ENCODE measurements around the gene SFMBT1. TPM values are rescaled to one million over a fixed set of nuclear protein-coding genes. Genes with fewer than 3 reads are reported as not detected.

Gene SFMBT1
- total and polyA plus RNA-seq, 9 of the 15 experiments (the other 6 are each of a cell fraction or from before 2014, with no cell fraction given) = 0.76 to 6.6 (median 3.6) TPM

DNA sequence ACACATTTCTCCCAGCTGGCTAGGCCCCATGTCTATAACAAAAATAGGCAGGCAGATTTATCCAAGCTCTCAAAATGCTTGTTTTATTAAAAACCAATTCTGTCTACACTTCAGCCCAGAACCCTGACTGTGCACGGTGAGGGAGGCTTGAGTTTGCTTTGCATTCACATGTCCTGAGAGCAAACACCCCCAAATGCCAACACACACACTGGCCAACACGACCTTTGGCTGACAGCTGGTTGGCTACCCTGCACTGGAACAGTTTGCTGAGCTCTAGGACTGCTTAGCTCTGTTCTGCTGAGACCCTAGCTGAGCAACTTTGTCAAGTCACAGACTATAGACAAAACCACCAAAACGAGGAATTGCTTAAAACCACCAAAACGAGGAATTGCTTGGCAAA lies 152.2 kb downstream of the SFMBT1 start:
- FAIRE-seq (no peak), ATAC-seq (no peak), DNase-seq (ENCODE audit: extremely low read depth in 1 of 4, low spot score in 3 of 4) (no peak)
- 36% methylated on average over 4 of the region's 4 CpGs for WGBS (ENCODE audit: insufficient coverage, low coverage, missing lambda C conversion rate)
- ChIA-PET CTCF (ENCODE audit: low intra/inter-chr PET ratio) (no interaction called here), POLR2A (interaction anchor here (1.0 to 2.5 kb wide), 3 partner anchors 12 to 20 kb away, joined by 4 to 11 read pairs (median 4); no protein-coding TSS in a partner anchor)
- no peak overlapping the region for H3K4me3 ChIP-seq
- H3K4me2 ChIP-seq (ENCODE audit: insufficient read depth, low read length) = no peak overlapping the region
- H3K27ac ChIP-seq (ENCODE audit: extremely low read depth, low read depth, low read length) = no peak overlapping the region
- H4K20me1 ChIP-seq (replicated peaks; ENCODE audit: control insufficient read depth, insufficient read depth, low read length) = no peaks in the 10 kb centered on the region
- peaks cover 7 to 14% of the 10 kb centered on the region in 2 experiments; a peak in 4 of 5 replicates for H3K4me1 ChIP-seq (replicated peaks in 1 of 2; ENCODE audit: control insufficient read depth in 2 of 2, insufficient read depth in 2 of 2, low read length in 2 of 2)
- no peaks in the 10 kb centered on the region for H3K36me3 ChIP-seq (ENCODE audit: control insufficient read depth, insufficient read depth, low read length)
- no peaks in the 10 kb centered on the region for H3K27me3 ChIP-seq (ENCODE audit: control insufficient read depth in 2 of 2, insufficient read depth in 2 of 2, low read length in 2 of 2)
- in situ Hi-C loops (cut with MboI) = no loop called here
- H3K9me1 ChIP-seq (ENCODE audit: control insufficient read depth, insufficient read depth, low read length) = no peaks in the 10 kb centered on the region
- no peaks in the 10 kb centered on the region for H3K9me3 ChIP-seq (replicated peaks; ENCODE audit: control insufficient read depth, insufficient read depth, low read depth, low read length)
- no TSS peak for BruUV-seq (replicated peaks)
- intact Hi-C loops (cut with micrococcal nuclease) = no loop called here
- no peaks in the 10 kb centered on the region for H3K79me2 ChIP-seq (ENCODE audit: control insufficient read depth, insufficient read depth, low read length)
- H3K9ac ChIP-seq (ENCODE audit: insufficient read depth in 1 of 2, low read depth in 2 of 2, low read length in 2 of 2) = no peak overlapping the region
- no peak for TF ChIP-seq TEAD2 (tag; IDR thresholded peaks at IDR 0.05)
- TF ChIP-seq ZNF134 (CRISPR knock-in tag; conservative IDR thresholded peaks at IDR 0.05) = no peak
- TF ChIP-seq ZNF668 (CRISPR knock-in tag; IDR thresholded peaks at IDR 0.05) = no peak
- no peak overlapping the region for H2AFZ ChIP-seq (ENCODE audit: low read depth, low read length)

GRCh38 chr3:52892625-52893311 lies 153.1 kb downstream of the SFMBT1 start:
- H3K9me1 ChIP-seq (ENCODE audit: control insufficient read depth, insufficient read depth, low read length) = no peaks in the 10 kb centered on the region
- H3K36me3 ChIP-seq (ENCODE audit: control insufficient read depth, insufficient read depth, low read length) = no peaks in the 10 kb centered on the region
- no peak for DNase-seq (ENCODE audit: extremely low read depth in 1 of 4, low spot score in 3 of 4)
- intact Hi-C loops (cut with micrococcal nuclease) = no loop called here
- 48% methylated on average over 8 of the region's 8 CpGs for WGBS (ENCODE audit: insufficient coverage, low coverage, missing lambda C conversion rate)
- POLR2A ChIA-PET = interaction anchor here (0.6 to 2.5 kb wide), 4 partner anchors 11 to 25 kb away, joined by 3 to 11 read pairs (median 4); no protein-coding TSS in a partner anchor
- no peak for ATAC-seq
- H3K9me3 ChIP-seq (replicated peaks; ENCODE audit: control insufficient read depth, insufficient read depth, low read depth, low read length) = no peaks in the 10 kb centered on the region
- CTCF ChIA-PET (ENCODE audit: low intra/inter-chr PET ratio) = no interaction called here
- H3K4me3 ChIP-seq = no peak overlapping the region
- H3K4me2 ChIP-seq (ENCODE audit: insufficient read depth, low read length) = no peak overlapping the region
- peak; percentile 6 for FAIRE-seq
- in situ Hi-C loops (cut with MboI) = no loop called here
- BruUV-seq (replicated peaks) = no TSS peak
- H3K9ac ChIP-seq (ENCODE audit: insufficient read depth in 1 of 2, low read depth in 2 of 2, low read length in 2 of 2) = no peak overlapping the region
- H3K27me3 ChIP-seq (ENCODE audit: control insufficient read depth in 2 of 2, insufficient read depth in 2 of 2, low read length in 2 of 2) = no peaks in the 10 kb centered on the region
- no peak overlapping the region for H3K27ac ChIP-seq (ENCODE audit: extremely low read depth, low read depth, low read length)
- peaks cover 7 to 14% of the 10 kb centered on the region in 2 experiments; a peak in 4 of 5 replicates for H3K4me1 ChIP-seq (replicated peaks in 1 of 2; ENCODE audit: control insufficient read depth in 2 of 2, insufficient read depth in 2 of 2, low read length in 2 of 2)
- H4K20me1 ChIP-seq (replicated peaks; ENCODE audit: control insufficient read depth, insufficient read depth, low read length) = no peaks in the 10 kb centered on the region
- no peak overlapping the region for H2AFZ ChIP-seq (ENCODE audit: low read depth, low read length)
- no peaks in the 10 kb centered on the region for H3K79me2 ChIP-seq (ENCODE audit: control insufficient read depth, insufficient read depth, low read length)
- TF ChIP-seq ARHGAP35 (IDR thresholded peaks at IDR 0.05; ENCODE audit: partially characterized antibody) (no peak), ATF1 (CRISPR knock-in tag; IDR thresholded peaks at IDR 0.05) (no peak), ATF1 (tag; IDR thresholded peaks at IDR 0.05) (peak; percentile 49; the same call in 1 of the 2 replicates), CTCF (IDR thresholded peaks at IDR 0.05 in 2 of 3, conservative IDR thresholded peaks at IDR 0.05 in 1 of 3; ENCODE audit: insufficient read depth in 2 of 3, low read depth in 1 of 3, low read length in 3 of 3) (peak; percentile 14 to 68 (median 35); a peak in 3 of 6 replicates)
- TF ChIP-seq, protein P1, sequence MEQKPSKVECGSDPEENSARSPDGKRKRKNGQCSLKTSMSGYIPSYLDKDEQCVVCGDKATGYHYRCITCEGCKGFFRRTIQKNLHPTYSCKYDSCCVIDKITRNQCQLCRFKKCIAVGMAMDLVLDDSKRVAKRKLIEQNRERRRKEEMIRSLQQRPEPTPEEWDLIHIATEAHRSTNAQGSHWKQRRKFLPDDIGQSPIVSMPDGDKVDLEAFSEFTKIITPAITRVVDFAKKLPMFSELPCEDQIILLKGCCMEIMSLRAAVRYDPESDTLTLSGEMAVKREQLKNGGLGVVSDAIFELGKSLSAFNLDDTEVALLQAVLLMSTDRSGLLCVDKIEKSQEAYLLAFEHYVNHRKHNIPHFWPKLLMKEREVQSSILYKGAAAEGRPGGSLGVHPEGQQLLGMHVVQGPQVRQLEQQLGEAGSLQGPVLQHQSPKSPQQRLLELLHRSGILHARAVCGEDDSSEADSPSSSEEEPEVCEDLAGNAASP (IDR thresholded peaks at IDR 0.05) = no peak
- TF ChIP-seq, protein P2, sequence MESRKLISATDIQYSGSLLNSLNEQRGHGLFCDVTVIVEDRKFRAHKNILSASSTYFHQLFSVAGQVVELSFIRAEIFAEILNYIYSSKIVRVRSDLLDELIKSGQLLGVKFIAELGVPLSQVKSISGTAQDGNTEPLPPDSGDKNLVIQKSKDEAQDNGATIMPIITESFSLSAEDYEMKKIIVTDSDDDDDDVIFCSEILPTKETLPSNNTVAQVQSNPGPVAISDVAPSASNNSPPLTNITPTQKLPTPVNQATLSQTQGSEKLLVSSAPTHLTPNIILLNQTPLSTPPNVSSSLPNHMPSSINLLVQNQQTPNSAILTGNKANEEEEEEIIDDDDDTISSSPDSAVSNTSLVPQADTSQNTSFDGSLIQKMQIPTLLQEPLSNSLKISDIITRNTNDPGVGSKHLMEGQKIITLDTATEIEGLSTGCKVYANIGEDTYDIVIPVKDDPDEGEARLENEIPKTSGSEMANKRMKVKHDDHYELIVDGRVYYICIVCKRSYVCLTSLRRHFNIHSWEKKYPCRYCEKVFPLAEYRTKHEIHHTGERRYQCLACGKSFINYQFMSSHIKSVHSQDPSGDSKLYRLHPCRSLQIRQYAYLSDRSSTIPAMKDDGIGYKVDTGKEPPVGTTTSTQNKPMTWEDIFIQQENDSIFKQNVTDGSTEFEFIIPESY (CRISPR knock-in tag; IDR thresholded peaks at IDR 0.05) = peak; percentile 90

All from K562 (cell line).